ENCODE measurements around the gene DNAH8. TPM values are rescaled to one million over a fixed set of nuclear protein-coding genes. Genes with fewer than 3 reads are reported as not detected.

Gene DNAH8
- total RNA-seq, 3 donors from 2014 or later (not counting 1 experiment from before 2014, with no cell fraction given): 0.10 TPM; not detected in 2

- no peaks in the 10 kb centered on the region for H3K9me3 ChIP-seq (ENCODE audit: control insufficient read depth, insufficient read depth, low read length)
- H3K27me3 ChIP-seq (ENCODE audit: control insufficient read depth, insufficient read depth, low read length): no peaks in the 10 kb centered on the region
- no peaks in the 10 kb centered on the region for H3K27me3 Mint-ChIP-seq (ENCODE audit: low read depth in 2 of 2)
- no peak for ATAC-seq
- no peak overlapping the region for H3K4me3 Mint-ChIP-seq
- H3K9me3 Mint-ChIP-seq: no peaks in the 10 kb centered on the region
- TF ChIP-seq CTCF (IDR thresholded peaks at IDR 0.05): no peak
- WGBS (ENCODE audit: insufficient coverage): 80% methylated on average over 9 of the region's 9 CpGs
- no peaks in the 10 kb centered on the region for H3K36me3 Mint-ChIP-seq
- H3K27ac ChIP-seq (ENCODE audit: low read length): no peak overlapping the region
- H3K27ac Mint-ChIP-seq: peak overlapping the region in 1 of 2 donors; percentile 87
- H3K4me1 Mint-ChIP-seq: peaks cover 40 to 56% of the 10 kb centered on the region in 2 donors
- intact Hi-C loops (cut with micrococcal nuclease): no loop called here
- H3K4me1 ChIP-seq (ENCODE audit: control insufficient read depth, insufficient read depth, low read length): peaks cover 45% of the 10 kb centered on the region
- DNase-seq: no peak
- H3K4me3 ChIP-seq (ENCODE audit: low read length): no peak overlapping the region
- no peaks in the 10 kb centered on the region for H3K36me3 ChIP-seq (ENCODE audit: control insufficient read depth, insufficient read depth, low read length)
These were observed 339.5 kb downstream of the DNAH8 start for GRCh38 chr6:39054577-39055142.

- DNase-seq (no peak), ATAC-seq (no peak)
- Histone ChIP-seq H3K4me1 (ENCODE audit: control insufficient read depth, insufficient read depth, low read length) (peaks cover 35% of the 10 kb centered on the region), H3K9me3 (ENCODE audit: control insufficient read depth, insufficient read depth, low read length) (no peaks in the 10 kb centered on the region), H3K36me3 (ENCODE audit: control insufficient read depth, insufficient read depth, low read length) (no peaks in the 10 kb centered on the region), H3K27me3 (ENCODE audit: control insufficient read depth, insufficient read depth, low read length) (no peaks in the 10 kb centered on the region), H3K27ac (ENCODE audit: low read length) (no peak overlapping the region), H3K4me3 (ENCODE audit: low read length) (no peak overlapping the region)
- H3K9me3 Mint-ChIP-seq: no peaks in the 10 kb centered on the region
- 91% methylated on average over 7 of the region's 7 CpGs for WGBS (ENCODE audit: insufficient coverage)
- intact Hi-C loops (cut with micrococcal nuclease): no loop called here
- no peaks in the 10 kb centered on the region for H3K27me3 Mint-ChIP-seq (ENCODE audit: low read depth in 2 of 2)
- H3K4me3 Mint-ChIP-seq: no peak overlapping the region
- peaks cover 30 to 49% of the 10 kb centered on the region in 2 donors for H3K4me1 Mint-ChIP-seq
- H3K27ac Mint-ChIP-seq: no peak overlapping the region
- no peaks in the 10 kb centered on the region for H3K36me3 Mint-ChIP-seq
- no peak for TF ChIP-seq CTCF (IDR thresholded peaks at IDR 0.05)
These were observed 340.6 kb downstream of the DNAH8 start for GRCh38 chr6:39055661-39056060.

GRCh38 chr6:39056191-39056590 is 341.1 kb downstream of the DNAH8 start:
- H3K36me3 Mint-ChIP-seq: no peaks in the 10 kb centered on the region
- intact Hi-C loops (cut with micrococcal nuclease): no loop called here
- Histone ChIP-seq H3K4me1 (ENCODE audit: control insufficient read depth, insufficient read depth, low read length) (peaks cover 29% of the 10 kb centered on the region), H3K36me3 (ENCODE audit: control insufficient read depth, insufficient read depth, low read length) (no peaks in the 10 kb centered on the region), H3K27me3 (ENCODE audit: control insufficient read depth, insufficient read depth, low read length) (no peaks in the 10 kb centered on the region), H3K27ac (ENCODE audit: low read length) (no peak overlapping the region), H3K4me3 (ENCODE audit: low read length) (no peak overlapping the region), H3K9me3 (ENCODE audit: control insufficient read depth, insufficient read depth, low read length) (no peaks in the 10 kb centered on the region)
- peaks cover 25 to 47% of the 10 kb centered on the region in 2 donors for H3K4me1 Mint-ChIP-seq
- H3K9me3 Mint-ChIP-seq: no peaks in the 10 kb centered on the region
- TF ChIP-seq CTCF (IDR thresholded peaks at IDR 0.05): no peak
- WGBS (ENCODE audit: insufficient coverage): 97% methylated on average over 5 of the region's 5 CpGs
- ATAC-seq: no peak
- DNase-seq: no peak
- no peaks in the 10 kb centered on the region for H3K27me3 Mint-ChIP-seq (ENCODE audit: low read depth in 2 of 2)
- no peak overlapping the region for H3K27ac Mint-ChIP-seq
- H3K4me3 Mint-ChIP-seq: no peak overlapping the region

GRCh38 chr6:39056681-39057080 is 341.6 kb downstream of the DNAH8 start:
- no peaks in the 10 kb centered on the region for H3K36me3 Mint-ChIP-seq
- H3K27me3 Mint-ChIP-seq (ENCODE audit: low read depth in 2 of 2): no peaks in the 10 kb centered on the region
- H3K4me3 Mint-ChIP-seq: no peak overlapping the region
- H3K27ac Mint-ChIP-seq: no peak overlapping the region
- no peak for TF ChIP-seq CTCF (IDR thresholded peaks at IDR 0.05)
- no peaks in the 10 kb centered on the region for H3K9me3 Mint-ChIP-seq
- no peak overlapping the region for H3K4me3 ChIP-seq (ENCODE audit: low read length)
- no peaks in the 10 kb centered on the region for H3K36me3 ChIP-seq (ENCODE audit: control insufficient read depth, insufficient read depth, low read length)
- peaks cover 25% of the 10 kb centered on the region for H3K4me1 ChIP-seq (ENCODE audit: control insufficient read depth, insufficient read depth, low read length)
- H3K4me1 Mint-ChIP-seq: peaks cover 20 to 43% of the 10 kb centered on the region in 2 donors
- DNase-seq (no peak), ATAC-seq (no peak)
- no peaks in the 10 kb centered on the region for H3K9me3 ChIP-seq (ENCODE audit: control insufficient read depth, insufficient read depth, low read length)
- WGBS (ENCODE audit: insufficient coverage): 93% methylated on average over 9 of the region's 9 CpGs
- H3K27me3 ChIP-seq (ENCODE audit: control insufficient read depth, insufficient read depth, low read length): no peaks in the 10 kb centered on the region
- no peak overlapping the region for H3K27ac ChIP-seq (ENCODE audit: low read length)
- intact Hi-C loops (cut with micrococcal nuclease): no loop called here
